Breast epithelium (tissue), 3 donors: Measurements from ENCODE around the gene SPATA31D4.
"Not testable (repeated sequence)": the region's sequence is repeated elsewhere in the genome, so short reads cannot be mapped to it uniquely, and the experiment has no call there.

Experiments used
- CTCF ChIP-seq, 3 donors: fragments of 450-650 bp; IDR thresholded peaks; one replicate each; pipeline ENCODE4 v1.5.1; 2016 to 2017; ENCODE audit warnings: antibody characterized with exemption in 3 of 3, mild to moderate bottlenecking in 3 of 3, moderate library complexity in 3 of 3
- POLR2AphosphoS5 ChIP-seq, 3 donors: sonication (generic); formaldehyde crosslinking; IDR thresholded peaks; one replicate each; pipeline ENCODE4 v1.6.1; 2017; ENCODE audit warnings: antibody characterized with exemption in 3 of 3

GRCh38 chr9:81943393-81943792 lies 15.2 kb downstream of the SPATA31D4 start, which contains the start of gene SPATA31D3:
- TF ChIP-seq CTCF, POLR2AphosphoS5 (IDR thresholded peaks at IDR 0.05): not testable (repeated sequence)
